ENCODE measurements around the gene CHTF8.

Gene CHTF8

GRCh38 chr16:69116256-69116875 is 16.0 kb downstream of the CHTF8 start:
- TF ChIP-seq, protein P1, sequence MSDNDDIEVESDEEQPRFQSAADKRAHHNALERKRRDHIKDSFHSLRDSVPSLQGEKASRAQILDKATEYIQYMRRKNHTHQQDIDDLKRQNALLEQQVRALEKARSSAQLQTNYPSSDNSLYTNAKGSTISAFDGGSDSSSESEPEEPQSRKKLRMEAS (IDR thresholded peaks at IDR 0.05; ENCODE audit: low read depth, low read length): no peak
- no peak for TF ChIP-seq MYC (IDR thresholded peaks at IDR 0.05; ENCODE audit: low read depth, low read length)
- TF ChIP-seq, protein P2, sequence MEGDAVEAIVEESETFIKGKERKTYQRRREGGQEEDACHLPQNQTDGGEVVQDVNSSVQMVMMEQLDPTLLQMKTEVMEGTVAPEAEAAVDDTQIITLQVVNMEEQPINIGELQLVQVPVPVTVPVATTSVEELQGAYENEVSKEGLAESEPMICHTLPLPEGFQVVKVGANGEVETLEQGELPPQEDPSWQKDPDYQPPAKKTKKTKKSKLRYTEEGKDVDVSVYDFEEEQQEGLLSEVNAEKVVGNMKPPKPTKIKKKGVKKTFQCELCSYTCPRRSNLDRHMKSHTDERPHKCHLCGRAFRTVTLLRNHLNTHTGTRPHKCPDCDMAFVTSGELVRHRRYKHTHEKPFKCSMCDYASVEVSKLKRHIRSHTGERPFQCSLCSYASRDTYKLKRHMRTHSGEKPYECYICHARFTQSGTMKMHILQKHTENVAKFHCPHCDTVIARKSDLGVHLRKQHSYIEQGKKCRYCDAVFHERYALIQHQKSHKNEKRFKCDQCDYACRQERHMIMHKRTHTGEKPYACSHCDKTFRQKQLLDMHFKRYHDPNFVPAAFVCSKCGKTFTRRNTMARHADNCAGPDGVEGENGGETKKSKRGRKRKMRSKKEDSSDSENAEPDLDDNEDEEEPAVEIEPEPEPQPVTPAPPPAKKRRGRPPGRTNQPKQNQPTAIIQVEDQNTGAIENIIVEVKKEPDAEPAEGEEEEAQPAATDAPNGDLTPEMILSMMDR (IDR thresholded peaks at IDR 0.05; ENCODE audit: low read depth, low read length): no peak
- no peak for TF ChIP-seq POLR2A (IDR thresholded peaks at IDR 0.05; ENCODE audit: extremely low read depth, insufficient read length)
- no peak for DNase-seq (ENCODE audit: low read depth)
- no peak overlapping the region for H3K4me3 ChIP-seq (ENCODE audit: low read depth, low read length)

- no peak overlapping the region for H3K4me3 ChIP-seq (ENCODE audit: low read depth, low read length)
- TF ChIP-seq POLR2A (IDR thresholded peaks at IDR 0.05; ENCODE audit: extremely low read depth, insufficient read length) (no peak), MYC (IDR thresholded peaks at IDR 0.05; ENCODE audit: low read depth, low read length) (no peak)
- TF ChIP-seq, protein P1 (IDR thresholded peaks at IDR 0.05; ENCODE audit: low read depth, low read length): no peak
- TF ChIP-seq, protein P2 (IDR thresholded peaks at IDR 0.05; ENCODE audit: low read depth, low read length): no peak
- no peak for DNase-seq (ENCODE audit: low read depth)
Measured at GRCh38 chr16:69115837-69116236, 16.6 kb downstream of the CHTF8 start.

- no peak for DNase-seq (ENCODE audit: low read depth)
- TF ChIP-seq, protein P2 (IDR thresholded peaks at IDR 0.05; ENCODE audit: low read depth, low read length): no peak
- TF ChIP-seq, protein P1 (IDR thresholded peaks at IDR 0.05; ENCODE audit: low read depth, low read length): no peak
- TF ChIP-seq POLR2A (IDR thresholded peaks at IDR 0.05; ENCODE audit: extremely low read depth, insufficient read length) (no peak), MYC (IDR thresholded peaks at IDR 0.05; ENCODE audit: low read depth, low read length) (no peak)
- no peak overlapping the region for H3K4me3 ChIP-seq (ENCODE audit: low read depth, low read length)
Measured at GRCh38 chr16:69115361-69115760, 17.0 kb downstream of the CHTF8 start.

GRCh38 chr16:69114976-69115355 is 17.4 kb downstream of the CHTF8 start:
- DNase-seq (ENCODE audit: low read depth): no peak
- no peak overlapping the region for H3K4me3 ChIP-seq (ENCODE audit: low read depth, low read length)
- TF ChIP-seq MYC (IDR thresholded peaks at IDR 0.05; ENCODE audit: low read depth, low read length): no peak
- TF ChIP-seq, protein P1 (IDR thresholded peaks at IDR 0.05; ENCODE audit: low read depth, low read length): no peak
- TF ChIP-seq, protein P2 (IDR thresholded peaks at IDR 0.05; ENCODE audit: low read depth, low read length): no peak
- no peak for TF ChIP-seq POLR2A (IDR thresholded peaks at IDR 0.05; ENCODE audit: extremely low read depth, insufficient read length)

DNA sequence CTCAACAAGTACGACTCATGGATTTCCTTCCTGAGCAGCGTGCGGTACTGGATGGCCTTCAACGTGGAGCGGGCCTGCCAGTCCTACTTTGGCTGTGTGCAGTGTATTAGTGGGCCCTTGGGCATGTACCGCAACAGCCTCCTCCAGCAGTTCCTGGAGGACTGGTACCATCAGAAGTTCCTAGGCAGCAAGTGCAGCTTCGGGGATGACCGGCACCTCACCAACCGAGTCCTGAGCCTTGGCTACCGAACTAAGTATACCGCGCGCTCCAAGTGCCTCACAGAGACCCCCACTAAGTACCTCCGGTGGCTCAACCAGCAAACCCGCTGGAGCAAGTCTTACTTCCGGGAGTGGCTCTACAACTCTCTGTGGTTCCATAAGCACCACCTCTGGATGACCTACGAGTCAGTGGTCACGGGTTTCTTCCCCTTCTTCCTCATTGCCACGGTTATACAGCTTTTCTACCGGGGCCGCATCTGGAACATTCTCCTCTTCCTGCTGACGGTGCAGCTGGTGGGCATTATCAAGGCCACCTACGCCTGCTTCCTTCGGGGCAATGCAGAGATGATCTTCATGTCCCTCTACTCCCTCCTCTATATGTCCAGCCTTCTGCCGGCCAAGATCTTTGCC is 17.9 kb downstream of the CHTF8 start:
- TF ChIP-seq MYC (IDR thresholded peaks at IDR 0.05; ENCODE audit: low read depth, low read length): no peak
- no peak for TF ChIP-seq POLR2A (IDR thresholded peaks at IDR 0.05; ENCODE audit: extremely low read depth, insufficient read length)
- TF ChIP-seq, protein P1 (IDR thresholded peaks at IDR 0.05; ENCODE audit: low read depth, low read length): no peak
- TF ChIP-seq, protein P2 (IDR thresholded peaks at IDR 0.05; ENCODE audit: low read depth, low read length): no peak
- DNase-seq (ENCODE audit: low read depth): no peak
- H3K4me3 ChIP-seq (ENCODE audit: low read depth, low read length): no peak overlapping the region

Data from NB4 (cell line).